Measurements from ENCODE around the gene GABBR2.

The GABBR2 gene

DNA sequence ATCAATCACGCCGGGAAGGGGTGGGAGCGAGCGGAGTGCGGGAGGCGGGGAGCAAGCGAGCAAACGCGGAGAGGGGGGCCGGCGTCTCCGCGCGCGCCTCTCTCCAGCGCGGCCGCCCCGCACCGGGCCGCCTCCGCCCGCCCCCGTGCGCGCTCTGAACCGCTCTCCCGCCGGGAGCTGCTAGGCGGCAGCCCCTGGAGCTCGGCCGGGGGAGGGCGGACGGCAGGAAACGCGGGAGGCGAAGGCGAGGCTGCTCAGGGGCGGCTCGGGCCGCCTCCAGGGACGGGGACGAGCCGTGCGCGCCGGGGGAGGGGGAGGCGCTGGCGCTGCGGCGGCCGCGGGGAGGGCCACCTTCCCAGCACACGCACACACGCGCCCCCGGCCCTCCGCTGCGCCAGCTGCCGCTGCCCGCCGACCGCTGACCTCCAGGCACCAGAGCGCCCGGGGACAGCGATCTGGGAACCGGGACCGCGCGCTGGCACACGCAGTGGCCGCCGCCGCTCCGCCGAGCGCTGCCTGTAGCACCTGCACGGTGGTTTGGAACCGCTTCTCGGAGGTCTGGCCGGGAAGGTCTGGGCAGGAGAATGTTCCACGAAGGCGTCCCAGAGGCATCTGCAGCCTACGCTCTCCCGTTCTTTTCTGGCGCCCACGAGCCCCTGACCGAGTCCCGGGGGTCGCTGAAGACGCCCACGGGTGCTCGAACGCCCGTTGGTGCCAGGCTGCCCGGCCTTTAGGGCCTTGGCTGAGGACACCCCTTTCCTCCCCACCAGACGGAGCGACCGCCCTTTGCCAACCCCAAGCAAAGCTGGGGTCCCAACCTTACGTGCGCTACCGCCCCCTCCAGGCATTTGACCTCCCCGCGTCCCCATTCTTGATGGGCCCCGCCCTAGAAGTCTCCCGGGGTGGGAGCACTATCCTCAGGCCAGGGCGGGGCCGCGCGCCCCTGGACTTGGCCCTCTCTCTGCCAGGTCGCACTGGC lies at the start of gene GABBR2:
Gene GABBR2 (minus strand): TSS at position 3 of the 979 bp plus-strand sequence. CDS start 198 bp downstream, outside the sequence.
- Mint-ChIP-seq H3K27ac (no peak within 1 kb of the TSS), H3K27me3 (peaks cover 67% of the 10 kb centered on the region), H3K4me1 (ENCODE audit: low read depth) (no peaks in the 10 kb centered on the region), H3K9me3 (no peaks in the 10 kb centered on the region), H3K4me3 (no peak within 1 kb of the TSS), H3K36me3 (ENCODE audit: low read depth) (no peaks in the 10 kb centered on the region)

DNA sequence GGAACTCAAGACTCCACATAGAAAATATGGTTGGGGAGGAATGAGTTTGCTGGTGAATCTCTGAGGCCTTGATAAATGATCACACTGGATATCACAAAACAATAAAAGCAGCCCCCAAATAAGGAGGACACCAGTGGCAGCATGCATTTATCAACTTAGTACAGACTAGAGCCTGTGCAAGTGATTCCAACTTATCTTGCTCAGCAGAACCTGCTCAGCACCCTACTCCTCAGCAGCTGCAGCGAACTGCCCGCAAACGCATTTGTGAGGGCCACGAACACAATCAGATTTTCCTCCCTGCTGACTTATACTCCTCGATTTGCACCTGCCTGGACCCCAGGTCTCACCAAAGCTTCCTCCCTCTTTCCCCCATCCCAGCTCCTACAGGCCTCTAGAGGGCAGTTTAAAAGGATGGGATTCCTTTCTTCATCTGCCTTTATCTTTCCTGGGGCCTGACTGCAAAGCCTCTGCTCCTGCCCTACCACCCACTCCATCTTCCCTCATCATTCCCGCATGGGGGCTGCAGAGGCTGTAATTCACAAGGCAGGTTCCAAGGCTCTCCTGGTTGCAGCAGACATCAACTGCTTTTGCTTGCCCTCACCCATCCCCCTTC lies 46.4 kb upstream of the GABBR2 start:
- H3K4me3 Mint-ChIP-seq: no peak overlapping the region
- H3K36me3 Mint-ChIP-seq (ENCODE audit: low read depth): peaks cover 46% of the 10 kb centered on the region
- no peaks in the 10 kb centered on the region for H3K4me1 Mint-ChIP-seq (ENCODE audit: low read depth)
- H3K27me3 Mint-ChIP-seq: no peaks in the 10 kb centered on the region
- no peak overlapping the region for H3K27ac Mint-ChIP-seq
- H3K9me3 Mint-ChIP-seq: peaks cover 10% of the 10 kb centered on the region

DNA sequence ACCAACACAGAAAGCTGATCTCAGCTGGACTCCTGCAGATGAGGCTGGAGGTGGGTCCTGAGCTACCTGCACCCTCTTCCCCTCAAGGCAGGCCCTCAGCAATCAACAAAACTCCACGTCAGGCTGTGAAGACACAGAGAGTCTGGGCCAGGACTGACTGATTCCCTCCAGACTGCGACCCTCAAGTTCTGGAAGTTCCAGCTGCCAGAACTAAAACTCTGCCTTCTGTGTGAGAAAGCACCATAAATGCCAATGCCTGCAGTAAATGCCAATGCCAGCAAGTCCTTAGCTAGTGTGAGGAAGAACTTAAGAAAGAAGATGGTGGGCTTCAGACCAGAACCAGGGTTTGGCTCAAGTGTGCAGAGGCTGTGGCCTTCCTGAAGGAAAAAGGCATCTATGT lies 42.5 kb upstream of the GABBR2 start:
- H3K9me3 Mint-ChIP-seq: no peaks in the 10 kb centered on the region
- H3K27ac Mint-ChIP-seq: no peak overlapping the region
- no peak overlapping the region for H3K4me3 Mint-ChIP-seq
- peaks cover 43% of the 10 kb centered on the region for H3K36me3 Mint-ChIP-seq (ENCODE audit: low read depth)
- no peaks in the 10 kb centered on the region for H3K27me3 Mint-ChIP-seq
- no peaks in the 10 kb centered on the region for H3K4me1 Mint-ChIP-seq (ENCODE audit: low read depth)

DNA sequence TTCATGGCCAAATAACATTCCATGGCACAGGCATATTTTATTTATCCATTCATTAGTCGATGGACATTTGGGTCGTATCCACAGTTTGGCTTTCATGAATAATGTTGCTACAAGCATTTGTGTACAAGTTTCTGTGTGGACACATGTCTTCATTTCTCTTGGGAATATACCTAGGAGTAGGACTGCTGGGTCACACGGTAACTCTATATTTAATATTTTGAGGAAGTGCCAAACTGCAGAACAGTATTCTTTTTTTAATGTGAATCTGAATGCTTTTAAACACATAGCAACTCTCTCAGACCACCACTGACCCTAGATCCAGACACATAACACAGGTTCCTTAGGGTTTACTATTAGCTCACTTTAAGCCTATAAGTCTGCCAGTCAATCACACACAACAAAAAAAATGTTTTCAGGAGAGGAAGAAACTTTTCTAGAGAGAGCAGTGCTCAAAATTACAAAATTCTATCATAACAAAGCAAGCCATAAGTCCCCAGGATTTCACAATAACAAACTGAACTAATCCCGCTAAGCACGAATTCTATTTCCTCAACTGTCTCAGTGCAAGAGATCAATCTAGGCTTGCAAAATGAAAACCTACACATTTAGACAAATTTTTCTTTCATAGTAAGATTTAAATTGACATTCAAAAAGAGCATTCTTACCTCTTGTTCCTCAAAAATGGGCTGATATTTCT lies 41.8 kb upstream of the GABBR2 start:
- no peak overlapping the region for H3K4me3 Mint-ChIP-seq
- peaks cover 46% of the 10 kb centered on the region for H3K36me3 Mint-ChIP-seq (ENCODE audit: low read depth)
- no peaks in the 10 kb centered on the region for H3K9me3 Mint-ChIP-seq
- no peaks in the 10 kb centered on the region for H3K4me1 Mint-ChIP-seq (ENCODE audit: low read depth)
- H3K27me3 Mint-ChIP-seq: no peaks in the 10 kb centered on the region
- H3K27ac Mint-ChIP-seq: no peak overlapping the region

DNA sequence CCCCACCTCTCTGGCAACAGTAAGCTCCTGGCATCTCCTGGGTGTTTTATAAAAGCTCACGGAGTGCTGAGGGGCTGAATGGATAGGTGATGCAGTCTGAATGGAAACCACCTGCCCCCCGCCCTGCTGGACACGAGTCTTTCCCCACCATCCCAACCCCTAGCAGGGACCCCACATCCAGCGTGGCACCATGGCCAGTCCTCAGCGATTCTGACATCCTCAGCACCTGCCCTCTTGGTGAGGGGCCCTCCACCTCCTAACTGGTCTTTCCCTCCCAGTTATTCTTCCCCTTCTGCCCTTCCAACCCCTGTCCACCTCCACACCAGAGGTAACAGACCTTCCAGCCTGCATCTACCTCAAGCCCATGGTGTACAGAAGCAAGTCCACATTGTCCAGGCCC lies 38.7 kb upstream of the GABBR2 start:
- Mint-ChIP-seq H3K9me3 (no peaks in the 10 kb centered on the region), H3K4me3 (no peak overlapping the region), H3K27me3 (no peaks in the 10 kb centered on the region), H3K27ac (no peak overlapping the region), H3K4me1 (ENCODE audit: low read depth) (no peaks in the 10 kb centered on the region), H3K36me3 (ENCODE audit: low read depth) (peaks cover 47% of the 10 kb centered on the region)

DNA sequence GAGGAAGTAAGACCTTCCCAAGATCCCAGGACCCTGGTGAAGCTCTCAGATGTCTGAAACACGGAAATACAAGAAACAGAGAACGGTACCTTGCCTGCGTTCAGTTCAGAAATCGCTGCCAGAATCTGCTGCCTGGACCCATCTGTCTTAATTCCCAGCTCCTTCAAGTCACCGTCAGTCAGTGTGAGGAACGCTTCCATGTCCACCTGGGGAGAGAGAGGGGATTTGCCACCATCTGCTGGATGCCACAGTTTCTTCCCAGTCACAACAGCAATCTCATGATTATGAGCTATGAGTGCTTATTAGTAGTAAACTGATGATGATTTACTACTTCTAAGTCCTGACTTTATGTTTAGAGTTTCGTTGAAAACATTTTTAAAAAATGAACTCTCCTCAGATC lies 36.7 kb upstream of the GABBR2 start:
- Mint-ChIP-seq H3K9me3 (no peaks in the 10 kb centered on the region), H3K4me1 (ENCODE audit: low read depth) (no peaks in the 10 kb centered on the region), H3K36me3 (ENCODE audit: low read depth) (peaks cover 50% of the 10 kb centered on the region), H3K4me3 (no peak overlapping the region), H3K27me3 (no peaks in the 10 kb centered on the region), H3K27ac (no peak overlapping the region)

DNA sequence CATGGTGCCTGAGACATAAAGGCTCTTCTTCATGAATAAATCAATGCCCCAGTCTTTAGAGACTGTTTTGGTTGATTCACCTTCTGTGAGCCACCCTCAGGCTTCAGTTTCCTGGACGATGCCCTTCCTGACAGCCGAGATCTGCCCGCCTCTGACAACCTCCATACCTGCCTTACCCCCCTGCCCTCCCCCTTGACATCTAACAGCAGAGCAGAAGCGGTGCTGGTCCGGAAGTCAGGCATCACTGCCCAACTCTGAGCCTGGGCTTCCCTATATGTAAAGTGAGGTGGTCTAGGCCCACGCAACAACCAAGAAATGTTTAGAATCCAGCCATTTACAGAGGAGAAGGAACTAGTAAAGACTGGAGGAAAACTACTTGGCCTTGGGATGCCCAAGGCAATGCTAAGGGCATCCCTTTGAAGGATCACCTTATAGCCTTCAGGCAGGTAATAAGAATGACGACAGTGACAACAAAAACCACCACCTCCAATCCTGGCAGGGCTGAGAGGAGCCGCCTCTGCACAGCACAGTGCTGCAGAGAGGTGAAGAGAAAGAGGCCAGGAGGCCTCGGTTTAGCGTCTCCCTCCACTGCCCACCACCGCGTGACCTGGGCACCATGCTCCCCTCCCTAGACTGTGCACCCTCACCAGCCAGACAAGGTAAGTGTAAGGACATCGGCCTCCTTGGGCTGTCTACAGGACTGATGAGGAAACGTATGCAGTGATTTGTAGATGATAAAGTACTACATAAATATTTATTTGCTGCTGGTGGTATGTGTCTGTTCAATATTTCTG lies 35.3 kb upstream of the GABBR2 start:
- H3K4me3 Mint-ChIP-seq: no peak overlapping the region
- H3K9me3 Mint-ChIP-seq: no peaks in the 10 kb centered on the region
- no peaks in the 10 kb centered on the region for H3K4me1 Mint-ChIP-seq (ENCODE audit: low read depth)
- H3K36me3 Mint-ChIP-seq (ENCODE audit: low read depth): peaks cover 46% of the 10 kb centered on the region
- H3K27me3 Mint-ChIP-seq: no peaks in the 10 kb centered on the region
- H3K27ac Mint-ChIP-seq: no peak overlapping the region

DNA sequence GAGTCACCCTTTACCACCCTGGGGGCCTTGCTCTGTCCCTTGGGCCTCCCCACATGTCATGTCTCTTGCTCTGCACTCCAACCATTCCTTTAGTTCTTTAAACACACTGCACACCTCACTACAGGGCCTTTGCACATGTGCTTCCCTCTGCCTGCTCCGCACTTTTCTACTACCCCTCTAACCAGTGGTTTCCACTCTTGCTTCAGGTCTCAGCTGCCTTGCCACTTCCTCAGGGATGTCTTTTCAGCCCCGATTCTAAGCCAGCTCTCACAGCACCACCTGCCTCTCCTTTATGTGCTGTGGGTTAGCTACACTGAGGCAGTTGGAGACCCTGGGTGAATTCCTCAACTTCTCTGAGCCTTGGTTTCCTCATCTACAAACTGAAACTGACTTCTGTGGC lies 34.6 kb upstream of the GABBR2 start:
- H3K9me3 Mint-ChIP-seq: peaks cover 4% of the 10 kb centered on the region
- peaks cover 45% of the 10 kb centered on the region for H3K36me3 Mint-ChIP-seq (ENCODE audit: low read depth)
- no peak overlapping the region for H3K27ac Mint-ChIP-seq
- no peak overlapping the region for H3K4me3 Mint-ChIP-seq
- H3K27me3 Mint-ChIP-seq: no peaks in the 10 kb centered on the region
- no peaks in the 10 kb centered on the region for H3K4me1 Mint-ChIP-seq (ENCODE audit: low read depth)

DNA sequence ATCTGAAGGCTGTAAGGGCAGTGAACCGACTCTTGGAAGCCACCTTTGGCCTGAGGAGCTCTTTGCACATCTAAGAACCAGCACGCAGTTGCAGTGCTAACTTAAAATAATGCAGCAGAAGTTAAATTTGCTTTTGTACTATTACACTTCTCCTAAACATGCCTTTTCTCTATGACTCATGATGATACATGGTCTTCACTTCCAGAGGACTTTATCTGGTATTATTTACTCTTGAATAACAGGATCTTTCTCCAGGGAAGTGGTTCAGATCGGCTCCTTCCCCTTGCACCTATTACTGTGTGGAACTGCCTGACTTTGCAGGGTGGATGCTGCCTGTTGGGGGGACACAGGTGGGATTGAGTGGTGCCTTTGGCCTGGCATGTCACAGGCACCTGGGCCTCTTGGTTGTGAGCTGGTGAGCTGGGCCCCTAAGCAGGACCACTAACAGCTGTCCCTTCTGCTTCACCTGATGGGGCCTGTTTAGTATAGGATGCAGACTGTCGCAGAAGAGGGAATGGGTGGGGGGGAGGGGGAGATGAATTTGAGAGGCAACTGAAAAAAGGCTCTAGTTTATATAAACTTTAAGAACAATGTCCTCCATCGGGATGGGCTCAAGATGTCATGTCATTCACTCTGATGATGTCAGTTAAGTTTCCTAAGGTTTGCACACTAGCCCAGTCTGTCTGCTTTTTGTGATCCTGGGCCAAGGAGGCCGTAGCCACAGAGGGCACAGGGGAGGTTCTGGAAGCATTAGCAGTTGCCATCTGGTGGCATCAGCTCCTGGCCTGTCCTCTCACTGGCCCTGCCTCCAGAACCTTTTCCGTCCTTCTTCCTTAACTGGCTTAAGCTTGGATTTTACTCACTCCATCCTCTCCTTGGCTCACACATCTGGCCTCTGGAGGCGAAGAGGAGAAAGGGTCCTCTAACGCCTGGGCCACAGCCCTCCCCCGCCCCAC lies 33.9 kb upstream of the GABBR2 start:
- Mint-ChIP-seq H3K27ac (no peak overlapping the region), H3K9me3 (peaks cover 4% of the 10 kb centered on the region), H3K4me1 (ENCODE audit: low read depth) (no peaks in the 10 kb centered on the region), H3K27me3 (no peaks in the 10 kb centered on the region), H3K36me3 (ENCODE audit: low read depth) (peaks cover 51% of the 10 kb centered on the region), H3K4me3 (no peak overlapping the region)

DNA sequence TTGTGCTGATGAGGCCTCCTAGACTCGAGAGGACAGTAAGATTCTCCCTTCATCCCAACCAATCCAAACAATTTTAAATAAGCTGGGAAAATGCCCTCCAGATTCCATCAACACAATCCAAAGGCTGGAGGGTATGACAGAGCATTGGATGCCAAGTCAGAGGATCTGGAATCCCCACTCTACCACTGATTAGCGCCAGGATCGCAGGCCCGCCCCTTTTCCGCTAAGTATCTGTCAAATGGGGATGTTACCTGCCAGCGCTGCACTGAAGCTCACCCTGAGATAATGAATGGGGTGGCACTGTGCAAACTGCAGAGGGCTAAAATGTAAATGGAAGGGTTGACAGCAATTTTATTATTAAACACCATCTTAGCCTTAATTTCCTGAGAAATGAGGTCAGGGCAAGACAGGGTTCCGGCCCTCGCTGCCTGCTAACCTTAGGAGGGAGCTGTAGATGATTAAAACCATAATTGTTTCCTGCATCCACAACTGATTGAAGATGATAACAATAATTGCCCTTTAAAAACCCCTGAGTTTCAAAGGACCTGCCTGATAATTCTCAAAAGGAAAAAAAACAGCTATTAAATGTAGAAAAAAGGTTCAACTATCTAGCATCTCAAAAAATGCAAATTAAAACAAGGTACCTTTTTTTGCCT lies 31.6 kb upstream of the GABBR2 start:
- no peak overlapping the region for H3K27ac Mint-ChIP-seq

DNA sequence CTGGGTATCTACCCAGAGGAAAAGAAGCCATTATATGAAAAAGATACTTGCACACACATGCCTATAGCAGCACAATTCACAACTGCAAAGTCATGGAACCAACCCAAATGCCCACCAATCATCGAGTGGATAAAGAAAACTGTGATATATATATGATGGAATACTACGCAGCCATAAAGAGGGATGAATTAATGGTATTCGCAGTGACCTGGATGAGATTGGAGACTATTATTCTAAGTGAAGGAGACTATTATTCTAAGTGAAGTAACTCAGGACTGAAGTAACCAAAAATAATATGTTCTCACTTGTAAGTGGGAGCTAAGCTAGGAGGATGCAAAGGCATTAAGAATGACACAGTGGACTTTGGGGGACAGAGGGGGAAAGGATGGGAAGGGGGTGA lies 30.0 kb upstream of the GABBR2 start:
- no peak overlapping the region for H3K27ac Mint-ChIP-seq

More for the DNA sequence above, 31.6 kb upstream of the GABBR2 start:
- H3K36me3 Mint-ChIP-seq (ENCODE audit: low read depth): peaks cover 68% of the 10 kb centered on the region
- peaks cover 4% of the 10 kb centered on the region for H3K9me3 Mint-ChIP-seq
- no peak overlapping the region for H3K4me3 Mint-ChIP-seq
- no peaks in the 10 kb centered on the region for H3K27me3 Mint-ChIP-seq
- no peaks in the 10 kb centered on the region for H3K4me1 Mint-ChIP-seq (ENCODE audit: low read depth)

DNA sequence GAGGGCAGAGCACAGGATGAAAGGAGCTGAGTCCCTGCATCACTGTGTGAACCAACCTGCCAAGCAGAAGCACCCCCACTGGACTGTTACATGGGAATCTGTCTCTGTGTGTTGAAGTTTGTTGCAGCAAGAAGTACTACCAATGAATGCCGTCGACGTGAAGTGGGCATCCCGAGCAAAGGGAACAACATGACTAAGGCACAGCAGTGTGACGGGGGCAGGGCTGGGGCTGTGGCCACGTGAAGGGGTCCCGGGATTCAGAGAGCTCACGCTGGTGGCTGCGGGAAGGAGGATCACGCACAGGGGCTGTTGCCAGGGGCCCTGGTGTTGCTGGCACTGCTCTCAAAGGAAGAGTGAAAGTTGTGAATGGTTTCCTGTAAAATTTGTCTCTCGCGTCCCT lies 27.5 kb upstream of the GABBR2 start:
- no peak overlapping the region for H3K27ac Mint-ChIP-seq

More for the DNA sequence above, 30.0 kb upstream of the GABBR2 start:
- H3K4me1 Mint-ChIP-seq (ENCODE audit: low read depth): no peaks in the 10 kb centered on the region
- no peaks in the 10 kb centered on the region for H3K27me3 Mint-ChIP-seq
- H3K9me3 Mint-ChIP-seq: peaks cover 4% of the 10 kb centered on the region
- peaks cover 66% of the 10 kb centered on the region for H3K36me3 Mint-ChIP-seq (ENCODE audit: low read depth)
- H3K4me3 Mint-ChIP-seq: no peak overlapping the region

DNA sequence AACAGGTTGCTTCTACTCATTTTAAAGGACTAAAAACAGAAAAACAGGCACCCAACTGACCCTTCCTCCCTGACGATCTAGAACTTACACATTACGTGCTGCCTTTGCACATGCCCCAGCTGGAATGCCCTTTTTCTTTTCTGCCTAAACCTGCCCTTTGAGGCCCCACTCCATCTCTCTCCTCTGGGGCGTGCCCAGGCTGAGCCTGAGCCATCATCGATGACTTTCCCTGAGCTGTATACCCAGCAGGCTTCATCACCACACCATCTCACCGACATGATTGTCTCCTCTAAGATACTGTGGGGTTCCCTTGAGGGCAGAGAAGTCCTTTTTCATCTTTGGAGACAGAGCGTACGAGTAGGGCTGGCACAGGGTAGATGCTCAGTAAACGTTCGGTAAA lies 24.1 kb upstream of the GABBR2 start:
- H3K4me3 Mint-ChIP-seq: no peak overlapping the region
- no peaks in the 10 kb centered on the region for H3K9me3 Mint-ChIP-seq
- H3K36me3 Mint-ChIP-seq (ENCODE audit: low read depth): peaks cover 32% of the 10 kb centered on the region
- H3K27me3 Mint-ChIP-seq: no peaks in the 10 kb centered on the region
- no peaks in the 10 kb centered on the region for H3K4me1 Mint-ChIP-seq (ENCODE audit: low read depth)
- H3K27ac Mint-ChIP-seq: no peak overlapping the region

More for the DNA sequence above, 27.5 kb upstream of the GABBR2 start:
- Mint-ChIP-seq H3K4me1 (ENCODE audit: low read depth) (no peaks in the 10 kb centered on the region), H3K36me3 (ENCODE audit: low read depth) (peaks cover 59% of the 10 kb centered on the region), H3K9me3 (peaks cover 4% of the 10 kb centered on the region), H3K27me3 (no peaks in the 10 kb centered on the region), H3K4me3 (no peak overlapping the region)

Measured in stimulated activated naive CD8-positive, alpha-beta T cell treated with anti-CD3 and anti-CD28 coated beads, Interleukin-15, Interleukin-2, amounts not matched to agents 100 ng/mL and 50 ng/mL, for 24 hours (primary cell).